HEK293T (cell line): ENCODE measurements around the gene TNS3.

Experiments
- ARNT ChIP-seq: fragments of 450-650 bp; IDR thresholded peaks from 2 replicates; pipeline ENCODE4 v1.6.1; 2017; ENCODE audit warnings: mild to moderate bottlenecking
- BHLHE40 ChIP-seq: fragments of 450-650 bp; IDR thresholded peaks from 2 replicates; pipeline ENCODE4 v1.6.1; 2016; ENCODE audit warnings: mild to moderate bottlenecking, moderate library complexity, borderline replicate concordance
- ELF4 ChIP-seq: fragments of 450-650 bp; IDR thresholded peaks from 2 replicates; pipeline ENCODE4 v1.6.1; 2017; ENCODE audit warnings: antibody characterized with exemption
- FOXA1 ChIP-seq: fragments of 450-650 bp; IDR thresholded peaks from 2 replicates; pipeline ENCODE4 v1.6.1; 2016; ENCODE audit warnings: mild to moderate bottlenecking
- FOXK2 ChIP-seq: fragments of 450-650 bp; IDR thresholded peaks from 2 replicates; pipeline ENCODE4 v1.6.1; 2016; ENCODE audit warnings: mild to moderate bottlenecking
- FOXM1 ChIP-seq: fragments of 450-650 bp; IDR thresholded peaks from 2 replicates; pipeline ENCODE4 v1.6.1; 2017; ENCODE audit warnings: mild to moderate bottlenecking, borderline replicate concordance
- LEF1 ChIP-seq: fragments of 450-650 bp; IDR thresholded peaks from 2 replicates; pipeline ENCODE4 v1.6.1; 2017; ENCODE audit warnings: mild to moderate bottlenecking, borderline replicate concordance
- SP1 ChIP-seq: fragments of 450-650 bp; IDR thresholded peaks from 2 replicates; pipeline ENCODE4 v1.6.1; 2017
- TARDBP ChIP-seq: fragments of 450-650 bp; IDR thresholded peaks from 2 replicates; pipeline ENCODE4 v1.6.1; 2016
- TF ChIP-seq, protein P1 (sequence below): fragments of 450-650 bp; IDR thresholded peaks from 2 replicates; pipeline ENCODE4 v1.6.1; 2016

DNA sequence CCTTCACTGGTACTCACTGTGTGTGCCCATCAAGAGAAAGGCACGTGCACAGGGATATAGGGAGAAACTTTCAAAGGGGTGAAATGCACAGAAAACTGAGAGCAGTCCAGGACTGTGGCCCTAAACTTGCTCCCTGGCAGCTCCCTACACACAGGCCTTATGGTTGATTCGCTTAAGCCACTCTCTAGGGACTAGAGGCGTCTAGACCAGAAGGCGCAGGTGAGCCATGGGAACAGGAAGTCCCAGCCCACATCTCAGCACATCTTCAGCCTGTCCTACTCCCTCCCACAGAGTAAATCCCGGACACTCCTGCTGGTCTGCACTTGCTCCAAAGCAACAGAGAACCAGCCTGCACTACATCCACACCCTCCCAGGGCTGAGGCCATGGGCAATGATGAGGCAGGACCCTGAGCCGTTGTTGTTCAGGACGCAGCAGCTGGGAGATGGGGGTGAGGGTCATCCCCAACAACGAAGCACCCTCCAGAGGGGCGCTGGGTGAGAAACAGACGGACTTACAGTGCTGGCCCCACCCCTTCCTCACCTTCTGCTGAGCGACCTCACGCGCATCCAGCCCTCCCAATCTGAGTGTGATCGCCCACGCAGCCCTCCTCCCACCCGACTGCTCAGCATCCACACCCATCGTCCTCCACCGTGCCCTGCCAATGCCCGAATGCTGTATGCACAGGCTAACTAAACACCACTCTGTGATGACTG is 109.3 kb downstream of the TNS3 start:
- no peak for TF ChIP-seq ELF4
- TF ChIP-seq FOXM1: no peak
- TF ChIP-seq FOXK2: no peak
- TF ChIP-seq LEF1: no peak
- TF ChIP-seq ARNT: no peak
- no peak for TF ChIP-seq SP1
- TF ChIP-seq TARDBP: no peak
- TF ChIP-seq, protein P1, sequence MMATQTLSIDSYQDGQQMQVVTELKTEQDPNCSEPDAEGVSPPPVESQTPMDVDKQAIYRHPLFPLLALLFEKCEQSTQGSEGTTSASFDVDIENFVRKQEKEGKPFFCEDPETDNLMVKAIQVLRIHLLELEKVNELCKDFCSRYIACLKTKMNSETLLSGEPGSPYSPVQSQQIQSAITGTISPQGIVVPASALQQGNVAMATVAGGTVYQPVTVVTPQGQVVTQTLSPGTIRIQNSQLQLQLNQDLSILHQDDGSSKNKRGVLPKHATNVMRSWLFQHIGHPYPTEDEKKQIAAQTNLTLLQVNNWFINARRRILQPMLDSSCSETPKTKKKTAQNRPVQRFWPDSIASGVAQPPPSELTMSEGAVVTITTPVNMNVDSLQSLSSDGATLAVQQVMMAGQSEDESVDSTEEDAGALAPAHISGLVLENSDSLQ: no peak
- TF ChIP-seq BHLHE40: no peak
- TF ChIP-seq FOXA1: no peak
